NCI-H2171 treated with DMSO at 0.1 percent for 48 hours (cell line): ENCODE data around the gene SOD3.
A peak's percentile ranks its signal among the peaks of the same experiment; 100 is the strongest.

ENCODE experiments used
- DNase-seq: peaks from one replicate; lab custom pipeline; 2025; lab: John Stamatoyannopoulos, UW

The SOD3 gene

GRCh38 chr4:24794916-24795665 is at the start of gene SOD3:
Gene SOD3 (plus strand): TSS chr4:24795573. CDS start chr4:24799522, 3,949 bp downstream.
- no peak for DNase-seq

- no peak for DNase-seq
Measured at GRCh38 chr4:24747234-24747975, 48.0 kb upstream of the SOD3 start.

- DNase-seq, result no peak
Measured at GRCh38 chr4:24748023-24748422, 47.4 kb upstream of the SOD3 start.

- DNase-seq, result no peak
Measured at GRCh38 chr4:24748758-24749350, 46.5 kb upstream of the SOD3 start.

- DNase-seq, result no peak
Measured at GRCh38 chr4:24750106-24750505, 45.3 kb upstream of the SOD3 start.

GRCh38 chr4:24751926-24752539 is 43.3 kb upstream of the SOD3 start:
- no peak for DNase-seq

- DNase-seq, result no peak
Measured at GRCh38 chr4:24753519-24753918, 41.9 kb upstream of the SOD3 start.

GRCh38 chr4:24754571-24754970 is 40.8 kb upstream of the SOD3 start:
- DNase-seq, result no peak

GRCh38 chr4:24763631-24764297 is 31.6 kb upstream of the SOD3 start:
- DNase-seq, result peak; percentile 80

GRCh38 chr4:24764345-24764744 is 31.0 kb upstream of the SOD3 start:
- DNase-seq, result no peak

GRCh38 chr4:24765376-24765988 is 29.9 kb upstream of the SOD3 start:
- no peak for DNase-seq

- peak; percentile 36 for DNase-seq
Measured at GRCh38 chr4:24768006-24768405, 27.4 kb upstream of the SOD3 start.

GRCh38 chr4:24768604-24769003 is 26.8 kb upstream of the SOD3 start:
- DNase-seq, result no peak

- DNase-seq, result no peak
Measured at GRCh38 chr4:24769571-24769970, 25.8 kb upstream of the SOD3 start.

GRCh38 chr4:24770032-24770584 is 25.3 kb upstream of the SOD3 start:
- no peak for DNase-seq

GRCh38 chr4:24770667-24771066 is 24.7 kb upstream of the SOD3 start:
- DNase-seq, result no peak

- DNase-seq, result no peak
Measured at GRCh38 chr4:24771241-24771640, 24.1 kb upstream of the SOD3 start.

GRCh38 chr4:24772061-24772705 is 23.2 kb upstream of the SOD3 start:
- DNase-seq, result peak; percentile 3

- DNase-seq, result no peak
Measured at GRCh38 chr4:24772952-24773351, 22.4 kb upstream of the SOD3 start.

- no peak for DNase-seq
Measured at GRCh38 chr4:24774452-24774851, 20.9 kb upstream of the SOD3 start.
